Stimulated activated CD8-positive, alpha-beta memory T cell treated with anti-CD3 and anti-CD28 coated beads, Interleukin-12 subunit alpha, Interleukin-12 subunit beta, amount 100 ng/mL, for 1 hour (primary cell): ENCODE measurements around the gene MCC.

Experiments used
- DNase-seq: peaks from one replicate; pipeline ENCODE4 v3.0.0-alpha.2; 2020; ENCODE audit warnings: low read depth

Gene MCC

DNA sequence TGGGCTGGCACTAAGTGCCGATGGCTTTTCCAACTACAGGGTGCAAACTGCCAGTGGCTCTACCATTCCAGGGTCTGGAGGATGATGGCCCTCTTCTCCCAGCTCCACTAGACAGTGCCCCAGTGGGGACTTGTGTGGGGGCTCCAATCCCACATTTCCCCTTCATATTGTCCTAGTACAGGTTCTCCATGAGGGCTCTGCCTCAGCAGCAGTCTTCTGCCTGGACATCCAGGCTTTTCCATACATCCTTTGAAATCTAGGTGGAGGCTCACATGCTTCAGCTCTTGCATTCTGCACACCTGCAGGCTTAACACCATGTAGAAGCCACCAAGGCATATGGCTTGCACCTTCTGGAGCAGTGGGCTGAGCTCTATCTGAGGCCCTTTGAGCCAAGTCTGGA, 123.8 kb downstream of the MCC start:
- DNase-seq = no peak

DNA sequence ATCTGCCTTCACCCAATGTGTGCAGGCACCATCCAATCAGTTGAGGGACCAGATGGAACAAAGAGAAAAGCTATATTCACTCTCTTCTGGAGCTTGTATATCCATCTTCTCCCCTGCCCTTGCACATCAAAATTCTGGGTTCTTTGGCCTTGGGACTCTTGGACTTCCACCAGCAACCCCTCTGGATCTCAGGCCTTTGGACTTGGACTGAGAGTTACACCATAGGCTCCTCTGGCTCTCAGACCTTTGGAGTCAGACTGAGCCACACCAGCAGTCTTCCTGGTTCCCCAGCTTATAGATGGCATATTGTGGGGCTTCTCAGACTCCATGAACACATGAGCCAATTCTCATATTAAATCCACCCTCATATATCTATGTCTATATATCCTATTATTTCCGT, 126.6 kb downstream of the MCC start:
- DNase-seq = no peak

DNA sequence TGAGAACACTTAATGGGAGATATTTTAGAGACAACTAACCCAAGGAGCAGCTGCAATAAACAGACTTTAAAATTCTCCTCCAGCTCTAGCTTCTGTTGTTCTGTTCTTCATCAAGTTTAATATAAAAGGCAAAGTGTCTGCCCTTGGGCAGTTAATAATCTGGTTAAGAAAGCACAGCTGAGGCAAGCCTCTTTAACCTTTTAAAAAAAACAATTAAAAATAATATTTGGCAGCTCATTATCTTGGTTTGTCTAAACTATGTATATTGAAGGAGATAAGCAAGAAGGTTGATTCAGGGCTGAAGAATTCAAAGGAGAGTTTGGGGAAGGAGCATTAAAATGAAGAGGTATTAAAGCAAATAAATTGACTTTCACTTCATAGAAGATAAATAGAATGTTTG, 128.8 kb downstream of the MCC start:
- DNase-seq = no peak

DNA sequence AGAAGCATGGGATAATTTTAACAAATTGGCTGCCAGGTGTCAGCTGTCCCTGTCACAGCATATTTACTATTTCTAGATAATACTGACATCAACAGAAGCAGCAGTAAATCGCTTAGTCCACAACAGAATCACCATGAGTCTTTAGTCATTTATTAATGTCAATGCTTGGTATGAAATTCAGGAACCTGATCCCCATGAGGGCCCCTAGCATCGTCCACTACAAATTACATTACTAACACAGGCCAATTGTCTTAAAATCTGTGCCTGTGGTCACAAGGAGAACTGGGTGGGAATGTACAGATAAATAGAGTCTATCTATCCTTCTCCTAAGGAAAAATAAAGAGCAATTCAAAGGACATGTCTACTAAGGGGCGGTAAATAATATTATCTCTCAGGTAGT, 129.6 kb downstream of the MCC start:
- DNase-seq = no peak

DNA sequence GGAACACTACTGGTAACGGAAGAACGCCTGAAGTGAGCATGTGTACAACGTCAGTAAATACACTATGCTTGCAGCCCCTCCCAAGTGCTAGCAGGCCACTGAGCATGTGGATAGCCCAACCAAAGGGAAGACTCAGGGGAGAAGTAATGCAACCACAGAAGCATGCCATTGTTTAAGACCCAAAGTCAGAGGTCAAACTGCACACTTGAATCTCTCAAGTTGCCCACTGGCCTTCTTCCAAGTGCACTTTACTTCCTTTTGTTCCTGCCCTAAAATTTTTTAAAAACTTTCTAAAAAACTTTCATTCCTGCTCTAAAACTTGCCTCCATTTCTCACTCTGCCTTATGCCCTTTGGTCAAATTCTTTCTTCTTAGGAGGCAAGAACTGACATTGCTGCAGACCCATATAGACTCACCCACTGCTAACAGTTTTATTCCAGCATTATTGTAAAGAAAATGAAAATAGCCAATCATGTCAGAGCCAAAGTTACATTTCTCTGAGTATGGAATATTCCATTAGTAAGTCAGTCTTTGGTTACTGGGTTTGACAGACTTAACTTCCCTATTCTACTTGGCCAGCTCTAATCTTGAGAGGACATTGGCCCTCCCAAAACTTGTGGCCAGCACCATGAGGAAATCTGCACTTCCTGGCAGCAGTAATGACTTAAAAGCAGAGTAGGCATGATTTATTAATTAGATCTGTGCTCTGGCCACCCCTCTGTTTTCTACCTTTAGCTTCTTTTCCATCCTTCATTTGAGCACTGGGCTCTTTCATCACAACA, 130.4 kb downstream of the MCC start:
- DNase-seq = no peak

DNA sequence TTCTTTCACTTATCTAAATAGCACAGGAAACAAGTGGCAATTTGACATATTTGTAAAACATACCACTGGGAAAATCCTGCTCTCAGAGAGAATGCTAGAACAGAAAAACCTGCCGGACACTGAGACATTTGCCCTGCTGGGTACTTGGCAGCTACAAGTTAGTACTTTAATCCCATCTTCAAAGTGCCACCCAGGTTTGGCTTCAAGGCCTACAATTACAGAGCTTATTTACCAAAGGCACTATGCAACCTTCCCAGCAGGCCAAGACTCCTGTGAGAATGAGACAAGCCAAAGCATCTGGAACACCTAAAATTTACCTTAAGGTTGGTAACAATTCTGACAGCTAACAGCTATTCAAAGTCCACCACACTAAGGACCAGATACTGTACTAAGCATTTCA, 131.8 kb downstream of the MCC start:
- no peak for DNase-seq

DNA sequence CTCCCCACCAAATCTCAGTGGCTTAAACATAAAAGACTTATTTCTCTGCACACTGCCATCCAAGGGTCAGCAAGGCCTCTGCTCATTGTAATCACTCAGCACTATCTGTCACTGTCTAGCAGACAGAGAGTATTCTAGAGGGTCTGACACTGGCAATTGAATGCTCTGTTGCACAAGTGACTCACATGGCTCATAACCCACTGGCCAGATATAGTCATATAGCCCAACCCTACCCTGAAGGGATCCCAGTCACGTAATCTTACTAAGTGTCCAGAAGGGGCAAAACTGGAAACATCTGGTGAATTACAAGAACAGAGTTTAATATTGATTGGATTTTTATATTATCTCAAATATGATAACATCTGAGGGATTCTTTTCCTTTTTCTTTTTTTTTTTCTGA, 134.2 kb downstream of the MCC start:
- DNase-seq = no peak

DNA sequence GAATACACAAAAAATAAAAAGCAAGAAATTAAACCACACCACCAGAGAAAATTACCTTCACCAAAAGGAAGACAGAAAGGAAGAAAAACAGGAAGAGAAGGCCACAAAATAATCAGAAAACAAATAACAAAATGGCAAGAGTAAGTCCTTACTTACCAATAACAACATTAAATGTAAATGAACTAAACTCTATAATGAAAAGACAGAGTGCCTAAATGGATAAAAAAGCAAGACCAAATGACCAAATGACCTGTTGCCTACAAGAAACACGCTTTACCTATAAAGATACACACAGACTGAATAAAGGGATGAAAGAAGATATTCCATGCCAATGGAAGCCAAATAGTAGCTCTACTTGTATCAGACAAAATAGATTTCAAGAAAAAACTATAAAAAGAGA, 140.7 kb downstream of the MCC start:
- DNase-seq = no peak

DNA sequence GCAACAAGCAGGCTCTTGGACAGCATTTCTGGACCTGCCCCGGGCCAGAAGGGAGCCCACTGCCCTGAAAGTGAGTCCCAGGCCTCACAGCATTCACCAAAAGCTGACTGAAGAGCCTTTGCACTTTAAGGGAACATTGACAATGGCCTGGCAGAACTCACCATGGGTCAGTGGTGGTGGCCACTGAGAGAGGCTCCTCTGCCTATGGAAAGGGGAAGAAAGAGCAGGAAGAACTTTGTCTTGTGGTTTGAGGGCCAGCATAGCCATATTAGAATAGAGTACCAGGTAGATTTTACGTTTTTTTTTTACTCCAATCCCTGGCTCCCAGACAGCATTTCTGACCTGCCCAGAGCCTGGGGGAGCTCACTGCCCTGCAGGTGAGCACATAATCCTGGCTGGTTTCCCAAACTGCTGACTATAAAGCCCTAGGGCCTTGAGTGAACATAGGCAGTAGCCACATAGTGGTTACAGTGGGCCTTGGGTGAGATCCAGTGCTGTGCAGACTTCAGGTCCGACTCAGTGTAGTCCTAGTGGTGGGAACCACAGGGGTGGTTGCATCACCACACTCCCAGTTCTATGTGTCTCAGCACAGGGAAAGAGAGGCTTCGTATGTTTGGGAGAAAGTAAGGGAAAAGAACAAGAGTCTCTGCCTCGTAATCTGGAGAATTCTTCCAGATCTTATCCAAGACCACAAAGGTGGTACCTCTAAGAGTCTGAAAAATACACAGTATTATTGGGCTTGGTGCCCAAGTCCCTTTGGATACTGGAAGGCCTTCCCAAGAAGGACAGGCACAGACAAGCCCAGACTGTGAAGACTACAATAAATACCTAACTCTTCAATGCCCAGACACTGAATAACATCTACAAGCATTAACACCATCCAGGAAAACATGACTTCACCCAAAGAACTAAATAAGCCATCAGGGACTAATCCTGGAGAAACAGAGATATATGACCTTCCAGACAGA, 143.0 kb downstream of the MCC start:
- no peak for DNase-seq

DNA sequence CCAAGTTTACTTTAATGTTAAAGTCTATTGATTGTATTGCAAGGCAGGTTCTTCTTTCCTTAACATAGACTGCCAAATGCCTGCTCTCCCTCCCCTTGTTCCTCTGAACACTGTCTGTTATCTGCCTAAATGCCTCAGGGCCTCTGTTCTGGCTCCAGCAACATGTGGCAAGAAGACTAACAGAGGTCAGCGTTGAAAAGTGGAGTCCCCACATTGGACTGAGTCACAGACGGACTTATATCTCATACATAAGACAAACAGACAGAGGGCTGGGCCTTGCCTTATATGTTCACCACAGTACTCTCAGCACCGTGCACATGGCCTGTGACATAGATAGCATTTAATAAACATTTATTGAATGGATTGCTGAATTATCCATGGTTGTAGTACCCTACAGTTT, 144.9 kb downstream of the MCC start:
- DNase-seq = no peak

DNA sequence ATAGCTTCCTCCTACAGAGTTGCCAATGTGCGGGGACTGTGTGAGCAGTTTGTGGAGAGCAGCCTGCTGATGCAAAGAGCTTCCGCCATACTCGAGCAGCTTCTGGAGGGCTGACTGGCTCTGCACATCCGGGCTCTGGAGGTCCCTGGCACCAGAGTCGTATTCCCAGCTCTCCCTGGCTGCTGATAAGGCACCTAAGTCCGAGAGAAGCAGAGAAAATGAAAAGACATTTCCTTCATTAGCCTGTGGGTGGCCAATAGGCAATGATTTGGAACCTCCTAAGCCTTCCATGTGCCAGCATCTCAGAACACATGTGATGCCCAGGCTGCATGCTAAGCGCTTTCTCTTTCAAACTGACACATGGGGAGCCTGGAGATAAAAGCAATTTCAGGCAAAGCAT, 147.7 kb downstream of the MCC start:
- DNase-seq = no peak

DNA sequence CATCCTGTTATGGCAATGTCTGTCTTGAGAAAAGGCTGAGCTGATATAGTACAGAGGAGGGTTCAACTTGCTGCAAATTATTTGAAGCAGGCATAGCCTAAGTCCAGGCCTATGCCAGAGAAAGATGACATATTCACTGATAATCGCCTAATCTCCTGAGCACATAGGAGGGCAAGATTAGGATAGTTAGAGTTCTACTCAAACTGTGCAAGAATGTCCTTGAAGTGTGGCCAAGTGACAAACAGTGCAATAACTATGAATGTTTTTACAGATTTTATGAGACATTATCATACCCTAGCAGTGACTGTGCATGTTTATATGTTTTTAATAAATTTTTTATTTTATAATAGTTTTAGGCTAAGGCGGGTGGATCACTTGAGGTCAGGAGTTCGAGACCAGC, 149.6 kb downstream of the MCC start:
- no peak for DNase-seq

DNA sequence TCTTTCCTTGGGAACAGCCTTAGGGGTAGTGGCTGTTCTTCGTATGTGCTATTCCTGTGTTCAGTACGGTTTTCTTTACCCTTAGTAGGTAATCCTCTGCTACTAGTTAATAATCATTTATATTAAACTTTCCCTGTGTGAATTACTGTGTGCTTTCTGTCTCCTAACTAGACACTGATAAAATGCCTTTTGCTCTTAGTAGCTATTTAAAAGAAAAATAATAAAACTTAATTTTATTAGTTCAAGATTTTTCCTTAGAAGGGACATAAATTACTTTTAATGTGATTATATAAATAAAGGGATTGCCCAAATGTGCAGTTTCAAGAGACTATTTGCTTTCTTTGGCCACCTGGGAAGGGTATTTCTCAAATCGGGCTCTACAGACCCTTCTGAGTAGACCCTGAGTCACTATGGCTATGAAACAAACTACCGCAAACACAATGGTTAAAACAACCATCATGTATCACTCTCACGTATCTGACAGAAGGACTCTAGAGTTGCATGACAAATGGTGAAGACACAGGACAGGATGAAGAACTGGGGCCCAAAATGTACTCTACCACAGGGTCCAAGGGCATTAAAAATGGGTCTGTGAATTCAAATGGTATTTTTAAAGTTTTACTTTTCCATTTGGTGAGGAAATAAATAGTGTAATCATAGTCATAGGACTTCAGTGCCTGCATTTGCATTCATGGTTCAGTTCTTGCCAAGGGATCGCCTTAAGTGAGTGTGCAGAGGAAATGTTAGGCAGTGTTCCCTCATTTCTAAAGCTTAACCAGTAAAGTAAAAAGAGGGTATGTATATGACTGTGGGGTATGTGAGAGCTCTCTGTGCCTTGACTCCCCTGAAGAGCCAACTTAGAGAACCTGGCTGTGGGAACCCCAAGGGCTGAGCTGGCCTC, 150.5 kb downstream of the MCC start:
- DNase-seq = no peak

DNA sequence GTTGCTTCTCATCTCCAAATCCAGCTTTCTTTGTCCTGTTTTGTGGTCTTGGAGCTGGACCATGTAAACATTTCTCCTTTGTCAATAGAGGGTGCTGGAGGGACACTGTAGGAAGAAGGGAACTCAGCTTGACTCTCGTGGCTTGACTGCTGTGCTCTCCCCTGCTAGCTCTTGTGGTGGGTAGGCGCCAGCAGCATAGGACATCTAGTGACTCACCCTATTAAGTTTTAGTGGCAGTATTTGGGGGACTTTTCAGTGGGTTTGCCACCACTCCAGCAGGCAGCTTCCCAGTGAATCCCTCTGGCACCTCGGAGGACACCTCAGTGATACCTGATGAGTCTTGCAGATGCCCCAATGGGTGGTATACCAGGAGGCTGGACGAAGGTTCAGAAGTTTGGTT, 151.3 kb downstream of the MCC start:
- no peak for DNase-seq

DNA sequence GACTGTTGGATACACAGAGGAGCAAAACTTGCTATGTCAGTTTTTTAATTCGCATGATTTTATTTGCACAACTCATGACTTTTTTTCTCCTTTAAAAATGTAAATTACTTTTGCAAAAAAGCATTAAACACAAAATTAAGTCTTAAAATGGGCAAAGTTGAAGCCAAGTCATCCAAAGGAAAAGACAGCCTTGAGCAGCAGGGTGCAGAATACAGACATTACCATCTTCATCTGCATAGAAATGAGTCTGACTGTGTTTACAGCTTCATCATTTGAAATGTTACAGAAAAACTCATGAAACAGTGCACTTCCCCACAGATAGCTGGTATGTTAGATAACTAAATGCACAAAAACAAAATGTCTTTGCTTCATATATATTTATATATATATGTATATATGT, 154.8 kb downstream of the MCC start:
- no peak for DNase-seq

DNA sequence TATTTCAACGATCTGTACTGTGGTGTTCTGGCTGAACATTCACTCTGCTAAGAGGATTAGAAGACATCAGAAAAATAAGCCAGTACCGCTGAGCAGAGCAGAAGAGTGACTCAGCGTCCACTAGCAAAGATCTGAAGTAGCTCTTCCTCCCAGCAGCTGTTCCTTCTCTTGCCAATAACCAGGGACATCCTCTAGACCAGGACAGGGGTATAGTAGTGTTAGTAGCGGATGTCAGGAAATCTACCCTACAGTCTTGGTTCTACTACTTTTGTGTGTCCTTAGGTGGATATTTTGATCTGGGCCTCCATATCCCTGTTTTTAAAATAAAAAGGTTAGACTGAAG, 157.1 kb downstream of the MCC start:
- no peak for DNase-seq

DNA sequence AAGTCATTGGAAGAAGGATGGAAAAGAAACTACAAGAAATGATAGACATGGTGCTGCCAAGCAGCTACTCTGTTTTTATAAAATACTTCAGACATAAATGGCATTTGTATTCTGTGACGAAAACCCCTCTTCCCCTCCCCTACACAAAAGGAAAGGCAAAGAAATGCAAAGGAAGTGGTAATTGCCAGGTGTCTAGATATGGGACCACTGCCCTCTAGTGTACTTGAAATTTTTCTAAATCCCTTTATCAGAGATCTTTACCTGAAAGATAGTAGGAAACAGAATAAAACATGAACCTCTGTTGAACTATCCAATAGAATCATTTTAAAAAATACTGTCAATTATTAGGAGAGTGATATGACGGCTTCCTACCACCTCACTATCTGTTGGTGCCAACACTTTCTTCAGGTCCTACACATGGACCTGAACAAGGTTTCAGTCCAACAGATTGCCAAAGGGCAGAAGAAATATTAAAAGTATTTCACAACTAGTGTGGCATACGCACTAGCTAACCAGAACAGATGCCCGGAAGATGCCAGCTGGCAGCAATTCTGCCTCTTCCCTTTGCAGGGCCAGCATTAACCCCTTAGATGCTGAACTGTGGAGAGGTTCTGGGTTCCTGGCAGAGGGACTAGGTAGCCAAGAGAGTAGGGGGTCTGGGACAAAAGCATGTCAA, 157.6 kb downstream of the MCC start:
- DNase-seq = no peak

DNA sequence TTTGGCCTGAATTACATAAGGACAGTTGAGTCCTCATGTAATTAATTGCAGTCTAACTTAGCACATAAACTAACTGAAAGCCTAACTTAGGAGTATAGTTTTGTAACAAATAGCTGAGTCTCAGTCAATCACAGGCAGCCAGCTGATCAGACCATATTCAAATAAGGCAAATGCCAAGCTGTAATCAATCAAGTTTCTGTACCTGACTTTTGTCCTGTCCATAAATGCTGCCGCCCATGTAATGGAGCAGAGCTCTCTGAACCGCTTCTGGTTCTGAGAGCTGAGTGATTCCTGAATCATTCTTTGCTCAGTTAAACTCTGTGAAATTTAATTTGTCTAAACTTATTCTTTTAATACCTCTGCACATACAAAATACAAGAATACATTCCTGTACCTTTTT, 158.3 kb downstream of the MCC start:
- no peak for DNase-seq

DNA sequence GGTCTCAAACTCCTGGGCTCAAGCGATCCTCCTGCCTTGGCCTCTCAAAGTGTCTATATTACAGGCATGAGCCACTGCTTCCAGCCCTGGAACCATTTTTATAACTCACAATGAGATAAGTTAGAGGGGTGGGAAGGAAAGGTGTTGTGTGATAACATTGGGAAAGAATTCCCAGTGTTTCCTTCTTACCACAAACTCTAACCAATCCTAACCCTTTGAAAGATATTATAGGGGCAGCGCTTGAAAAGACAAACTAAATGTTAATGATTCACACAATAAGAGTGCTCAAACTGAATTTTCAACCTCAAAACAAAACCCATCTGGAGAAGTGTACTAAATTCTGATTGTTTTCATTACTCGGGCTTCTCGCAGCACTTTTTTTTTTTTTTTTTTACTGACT, 163.2 kb downstream of the MCC start:
- no peak for DNase-seq

DNA sequence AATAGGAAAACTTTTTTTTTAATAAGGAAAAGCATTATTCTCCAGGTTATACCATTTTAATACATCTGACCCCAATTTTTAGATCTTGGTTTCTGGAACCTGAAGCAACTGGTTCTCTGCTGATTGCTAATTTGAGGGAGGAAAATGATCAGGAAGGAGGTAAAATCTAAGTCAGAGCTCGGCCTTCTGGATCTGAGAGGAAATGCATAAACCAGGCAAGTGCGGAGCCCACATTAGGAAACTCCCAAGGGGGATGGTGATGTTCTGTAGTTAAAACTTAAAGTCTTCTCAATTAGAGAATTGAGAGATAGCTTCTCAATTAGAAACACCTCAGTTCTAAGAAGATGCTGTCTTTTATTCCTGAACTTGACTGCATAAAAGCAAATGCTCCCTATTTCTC, 167.0 kb downstream of the MCC start:
- DNase-seq = no peak

DNA sequence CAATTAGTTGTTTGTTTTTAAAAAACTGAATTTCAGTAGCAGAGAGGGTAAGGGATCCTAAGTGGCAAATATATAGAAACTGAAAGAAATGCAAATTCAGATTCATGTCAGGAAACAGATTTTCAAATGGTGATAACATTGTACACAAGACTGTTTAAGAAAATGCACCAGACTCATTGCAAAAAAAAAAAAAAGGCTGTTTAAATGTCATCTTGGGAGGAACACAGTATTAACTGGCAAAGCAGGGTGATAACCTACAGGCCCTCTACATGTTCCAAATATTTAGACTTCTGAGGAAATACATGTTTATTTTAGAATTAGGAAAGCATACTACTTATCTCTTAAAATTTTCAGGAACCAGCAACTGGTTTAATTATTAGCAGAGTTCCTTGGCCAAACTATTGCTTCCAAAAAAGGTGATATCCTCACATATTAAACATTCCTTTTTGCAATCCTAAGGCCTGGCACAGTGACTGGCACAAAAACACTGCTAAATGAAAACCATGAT, 167.9 kb downstream of the MCC start:
- DNase-seq = no peak
